ENCODE results near the gene NEIL3.

DNA sequence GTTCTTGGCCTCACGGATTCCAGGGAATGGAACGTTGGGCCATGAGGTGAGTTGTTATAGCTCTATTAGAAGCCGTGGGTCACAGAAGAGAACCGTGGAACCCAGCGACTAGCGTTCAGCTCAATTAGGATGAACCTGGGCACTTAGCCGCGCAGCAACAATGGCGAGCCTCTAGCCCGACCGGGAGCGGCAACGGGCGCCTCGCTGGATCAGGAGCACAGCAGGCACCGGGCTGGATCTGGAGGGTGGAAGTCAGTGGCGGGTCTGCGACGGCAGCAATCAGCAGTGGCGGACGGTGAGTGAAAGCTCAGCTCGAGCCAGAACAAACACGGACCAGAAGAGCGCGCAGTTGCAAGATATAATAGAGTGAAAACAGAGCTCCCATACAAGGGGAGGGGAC is 98.3 kb downstream of the NEIL3 start:
- TF ChIP-seq, protein P1, sequence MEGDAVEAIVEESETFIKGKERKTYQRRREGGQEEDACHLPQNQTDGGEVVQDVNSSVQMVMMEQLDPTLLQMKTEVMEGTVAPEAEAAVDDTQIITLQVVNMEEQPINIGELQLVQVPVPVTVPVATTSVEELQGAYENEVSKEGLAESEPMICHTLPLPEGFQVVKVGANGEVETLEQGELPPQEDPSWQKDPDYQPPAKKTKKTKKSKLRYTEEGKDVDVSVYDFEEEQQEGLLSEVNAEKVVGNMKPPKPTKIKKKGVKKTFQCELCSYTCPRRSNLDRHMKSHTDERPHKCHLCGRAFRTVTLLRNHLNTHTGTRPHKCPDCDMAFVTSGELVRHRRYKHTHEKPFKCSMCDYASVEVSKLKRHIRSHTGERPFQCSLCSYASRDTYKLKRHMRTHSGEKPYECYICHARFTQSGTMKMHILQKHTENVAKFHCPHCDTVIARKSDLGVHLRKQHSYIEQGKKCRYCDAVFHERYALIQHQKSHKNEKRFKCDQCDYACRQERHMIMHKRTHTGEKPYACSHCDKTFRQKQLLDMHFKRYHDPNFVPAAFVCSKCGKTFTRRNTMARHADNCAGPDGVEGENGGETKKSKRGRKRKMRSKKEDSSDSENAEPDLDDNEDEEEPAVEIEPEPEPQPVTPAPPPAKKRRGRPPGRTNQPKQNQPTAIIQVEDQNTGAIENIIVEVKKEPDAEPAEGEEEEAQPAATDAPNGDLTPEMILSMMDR (IDR thresholded peaks at IDR 0.05; ENCODE audit: insufficient read depth, low read length) = no peak
- TF ChIP-seq POLR2AphosphoS5 (IDR thresholded peaks at IDR 0.05; ENCODE audit: low read depth) (no peak), GABPA (IDR thresholded peaks at IDR 0.05; ENCODE audit: low read depth) (no peak)
- TF ChIP-seq, protein P2, sequence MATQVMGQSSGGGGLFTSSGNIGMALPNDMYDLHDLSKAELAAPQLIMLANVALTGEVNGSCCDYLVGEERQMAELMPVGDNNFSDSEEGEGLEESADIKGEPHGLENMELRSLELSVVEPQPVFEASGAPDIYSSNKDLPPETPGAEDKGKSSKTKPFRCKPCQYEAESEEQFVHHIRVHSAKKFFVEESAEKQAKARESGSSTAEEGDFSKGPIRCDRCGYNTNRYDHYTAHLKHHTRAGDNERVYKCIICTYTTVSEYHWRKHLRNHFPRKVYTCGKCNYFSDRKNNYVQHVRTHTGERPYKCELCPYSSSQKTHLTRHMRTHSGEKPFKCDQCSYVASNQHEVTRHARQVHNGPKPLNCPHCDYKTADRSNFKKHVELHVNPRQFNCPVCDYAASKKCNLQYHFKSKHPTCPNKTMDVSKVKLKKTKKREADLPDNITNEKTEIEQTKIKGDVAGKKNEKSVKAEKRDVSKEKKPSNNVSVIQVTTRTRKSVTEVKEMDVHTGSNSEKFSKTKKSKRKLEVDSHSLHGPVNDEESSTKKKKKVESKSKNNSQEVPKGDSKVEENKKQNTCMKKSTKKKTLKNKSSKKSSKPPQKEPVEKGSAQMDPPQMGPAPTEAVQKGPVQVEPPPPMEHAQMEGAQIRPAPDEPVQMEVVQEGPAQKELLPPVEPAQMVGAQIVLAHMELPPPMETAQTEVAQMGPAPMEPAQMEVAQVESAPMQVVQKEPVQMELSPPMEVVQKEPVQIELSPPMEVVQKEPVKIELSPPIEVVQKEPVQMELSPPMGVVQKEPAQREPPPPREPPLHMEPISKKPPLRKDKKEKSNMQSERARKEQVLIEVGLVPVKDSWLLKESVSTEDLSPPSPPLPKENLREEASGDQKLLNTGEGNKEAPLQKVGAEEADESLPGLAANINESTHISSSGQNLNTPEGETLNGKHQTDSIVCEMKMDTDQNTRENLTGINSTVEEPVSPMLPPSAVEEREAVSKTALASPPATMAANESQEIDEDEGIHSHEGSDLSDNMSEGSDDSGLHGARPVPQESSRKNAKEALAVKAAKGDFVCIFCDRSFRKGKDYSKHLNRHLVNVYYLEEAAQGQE (IDR thresholded peaks at IDR 0.05; ENCODE audit: insufficient replicate concordance, low read depth) = no peak
